ENCODE data around the gene DNASE1L1. TPM values are rescaled to one million over a fixed set of nuclear protein-coding genes. Genes with fewer than 3 reads are reported as not detected.

DNASE1L1 gene
- total RNA-seq, 1 experiment from 2014 or later, result 16.2 TPM

GRCh38 chrX:154367474-154368308, 41.4 kb downstream of the DNASE1L1 start (continued):
- TF ChIP-seq, protein P1, sequence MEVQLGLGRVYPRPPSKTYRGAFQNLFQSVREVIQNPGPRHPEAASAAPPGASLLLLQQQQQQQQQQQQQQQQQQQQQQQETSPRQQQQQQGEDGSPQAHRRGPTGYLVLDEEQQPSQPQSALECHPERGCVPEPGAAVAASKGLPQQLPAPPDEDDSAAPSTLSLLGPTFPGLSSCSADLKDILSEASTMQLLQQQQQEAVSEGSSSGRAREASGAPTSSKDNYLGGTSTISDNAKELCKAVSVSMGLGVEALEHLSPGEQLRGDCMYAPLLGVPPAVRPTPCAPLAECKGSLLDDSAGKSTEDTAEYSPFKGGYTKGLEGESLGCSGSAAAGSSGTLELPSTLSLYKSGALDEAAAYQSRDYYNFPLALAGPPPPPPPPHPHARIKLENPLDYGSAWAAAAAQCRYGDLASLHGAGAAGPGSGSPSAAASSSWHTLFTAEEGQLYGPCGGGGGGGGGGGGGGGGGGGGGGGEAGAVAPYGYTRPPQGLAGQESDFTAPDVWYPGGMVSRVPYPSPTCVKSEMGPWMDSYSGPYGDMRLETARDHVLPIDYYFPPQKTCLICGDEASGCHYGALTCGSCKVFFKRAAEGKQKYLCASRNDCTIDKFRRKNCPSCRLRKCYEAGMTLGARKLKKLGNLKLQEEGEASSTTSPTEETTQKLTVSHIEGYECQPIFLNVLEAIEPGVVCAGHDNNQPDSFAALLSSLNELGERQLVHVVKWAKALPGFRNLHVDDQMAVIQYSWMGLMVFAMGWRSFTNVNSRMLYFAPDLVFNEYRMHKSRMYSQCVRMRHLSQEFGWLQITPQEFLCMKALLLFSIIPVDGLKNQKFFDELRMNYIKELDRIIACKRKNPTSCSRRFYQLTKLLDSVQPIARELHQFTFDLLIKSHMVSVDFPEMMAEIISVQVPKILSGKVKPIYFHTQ (CRISPR knock-in tag; IDR thresholded peaks at IDR 0.05), result no peak
- TF ChIP-seq OVOL2 (CRISPR knock-in tag; IDR thresholded peaks at IDR 0.05; ENCODE audit: borderline replicate concordance) (no peak), CREB1 (CRISPR knock-in tag; IDR thresholded peaks at IDR 0.05) (no peak), ATF1 (CRISPR knock-in tag; IDR thresholded peaks at IDR 0.05) (no peak)

- Mint-ChIP-seq H3K27me3 (ENCODE audit: low read depth) (no peaks in the 10 kb centered on the region), H3K27ac (no peak overlapping the region), H3K4me1 (0 out of 2 replicates have a peak, but pooled peaks cover 5% of the 10 kb centered on the region), H3K36me3 (peaks cover 43% of the 10 kb centered on the region), H3K9me3 (no peaks in the 10 kb centered on the region), H3K4me3 (no peak overlapping the region)
- POLR2A ChIA-PET, result no interaction called here
- ATAC-seq, result no peak
- no peak for TF ChIP-seq TCF7 (CRISPR knock-in tag; IDR thresholded peaks at IDR 0.05; ENCODE audit: low read depth)
- TF ChIP-seq NFATC4 (CRISPR knock-in tag; IDR thresholded peaks at IDR 0.05), result no peak
- TF ChIP-seq JUN (CRISPR knock-in tag; IDR thresholded peaks at IDR 0.05), result no peak
- TF ChIP-seq OVOL2 (CRISPR knock-in tag; IDR thresholded peaks at IDR 0.05; ENCODE audit: borderline replicate concordance), result no peak
- TF ChIP-seq HMGA2 (CRISPR knock-in tag; IDR thresholded peaks at IDR 0.05), result no peak
- no peak for TF ChIP-seq ZNF138 (CRISPR knock-in tag; conservative IDR thresholded peaks at IDR 0.05)
- TF ChIP-seq, protein P2, sequence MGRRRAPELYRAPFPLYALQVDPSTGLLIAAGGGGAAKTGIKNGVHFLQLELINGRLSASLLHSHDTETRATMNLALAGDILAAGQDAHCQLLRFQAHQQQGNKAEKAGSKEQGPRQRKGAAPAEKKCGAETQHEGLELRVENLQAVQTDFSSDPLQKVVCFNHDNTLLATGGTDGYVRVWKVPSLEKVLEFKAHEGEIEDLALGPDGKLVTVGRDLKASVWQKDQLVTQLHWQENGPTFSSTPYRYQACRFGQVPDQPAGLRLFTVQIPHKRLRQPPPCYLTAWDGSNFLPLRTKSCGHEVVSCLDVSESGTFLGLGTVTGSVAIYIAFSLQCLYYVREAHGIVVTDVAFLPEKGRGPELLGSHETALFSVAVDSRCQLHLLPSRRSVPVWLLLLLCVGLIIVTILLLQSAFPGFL (CRISPR knock-in tag; IDR thresholded peaks at IDR 0.05; ENCODE audit: borderline replicate concordance), result no peak
- no peak for TF ChIP-seq FOXJ3 (CRISPR knock-in tag; IDR thresholded peaks at IDR 0.05; ENCODE audit: borderline replicate concordance)
- TF ChIP-seq IRF2 (CRISPR knock-in tag; IDR thresholded peaks at IDR 0.05; ENCODE audit: borderline replicate concordance, low read depth), result no peak
- TF ChIP-seq FOXP4 (CRISPR knock-in tag; IDR thresholded peaks at IDR 0.05), result no peak
- TF ChIP-seq KAT7 (CRISPR knock-in tag; IDR thresholded peaks at IDR 0.05; ENCODE audit: borderline replicate concordance), result no peak
- TF ChIP-seq PRDM15 (CRISPR knock-in tag; IDR thresholded peaks at IDR 0.05), result no peak
- no peak for TF ChIP-seq FOXK1 (CRISPR knock-in tag; IDR thresholded peaks at IDR 0.05)
- no peak for TF ChIP-seq USF1 (CRISPR knock-in tag; IDR thresholded peaks at IDR 0.05)
- DNase-seq (ENCODE audit: low spot score), result no peak
- CTCF ChIA-PET, result no interaction called here
Measured at GRCh38 chrX:154366666-154367055, 42.4 kb downstream of the DNASE1L1 start.

All from WTC11 (cell line).